WTC11 (cell line): ENCODE results near the gene RPN1. TPM values are rescaled to one million over a fixed set of nuclear protein-coding genes. Genes with fewer than 3 reads are reported as not detected.
"Not testable (repeated sequence)": the region's sequence is repeated elsewhere in the genome, so short reads cannot be mapped to it uniquely, and the experiment has no call there.

Experiments
- ATAC-seq: fragments of 200-7000 bp; cut with Tn5 transposase; 2 replicates; pipeline ENCODE4 v1.10.0; 2021; ENCODE audit warnings: mild to moderate bottlenecking, moderate library complexity
- CTCF ChIA-PET: fragments of 300-600 bp; sonication (Branson Sonifier 250); formaldehyde crosslinking; loops from one replicate; lab custom pipeline; 2021; ENCODE audit warnings: antibody characterized with exemption; lab: Charles Lee
- POLR2A ChIA-PET: fragments of 350-600 bp; sonication (Branson Sonifier 250); formaldehyde crosslinking; loops from one replicate; lab custom pipeline; 2021; ENCODE audit warnings: antibody characterized with exemption; lab: Charles Lee
- DNase-seq: peaks from one replicate; pipeline ENCODE4 v3.0.0; 2021; ENCODE audit warnings: low spot score
- H3K27ac Mint-ChIP-seq: 2 replicates; pipeline ENCODE4 v1.8.0; 2021; ENCODE audit warnings: mixed read lengths
- H3K27me3 Mint-ChIP-seq: 2 replicates; pipeline ENCODE4 v1.8.0; 2021; ENCODE audit warnings: low read depth, mild to moderate bottlenecking, moderate library complexity, mixed read lengths
- H3K36me3 Mint-ChIP-seq: 2 replicates; pipeline ENCODE4 v1.8.0; 2021; ENCODE audit warnings: mixed read lengths
- H3K4me1 Mint-ChIP-seq: 2 replicates; pipeline ENCODE4 v1.8.0; 2022; ENCODE audit warnings: mixed read lengths
- H3K4me3 Mint-ChIP-seq: 2 replicates; pipeline ENCODE4 v1.8.0; 2021; ENCODE audit warnings: mild to moderate bottlenecking, moderate library complexity, mixed read lengths
- H3K9me3 Mint-ChIP-seq: 2 replicates; pipeline ENCODE4 v1.8.0; 2021; ENCODE audit warnings: mixed read lengths
- EMX1 ChIP-seq: fragments of 250-450 bp; sonication (Bioruptor Pico); IDR thresholded peaks from 2 replicates; pipeline ENCODE4 v1.8.0; 2021; ENCODE audit warnings: mild to moderate bottlenecking
- FOXK1 ChIP-seq: sonication (generic); formaldehyde crosslinking; IDR thresholded peaks from 2 replicates; pipeline ENCODE4 v1.8.0; 2022; ENCODE audit warnings: mild to moderate bottlenecking, moderate library complexity, missing genetic modification reagents
- KAT7 ChIP-seq: sonication (generic); formaldehyde crosslinking; IDR thresholded peaks from 2 replicates; pipeline ENCODE4 v1.8.1; 2023; ENCODE audit warnings: missing genetic modification reagents, mild to moderate bottlenecking, borderline replicate concordance
- PRRX2 ChIP-seq: fragments of 250-450 bp; sonication (Bioruptor Pico); IDR thresholded peaks from 2 replicates; pipeline ENCODE4 v1.8.0; 2021; ENCODE audit warnings: mild to moderate bottlenecking
- RELA ChIP-seq: sonication (generic); formaldehyde crosslinking; IDR thresholded peaks from 2 replicates; pipeline ENCODE4 v1.8.1; 2022; ENCODE audit warnings: missing genetic modification reagents, mild to moderate bottlenecking, borderline replicate concordance
- RORB ChIP-seq: fragments of 250-450 bp; sonication (Bioruptor Pico); IDR thresholded peaks from 2 replicates; pipeline ENCODE4 v1.9.0; 2021; ENCODE audit warnings: mild to moderate bottlenecking
- SMAD3 ChIP-seq: sonication (generic); formaldehyde crosslinking; IDR thresholded peaks from 2 replicates; pipeline ENCODE4 v1.8.0; 2022; ENCODE audit warnings: missing genetic modification reagents, mild to moderate bottlenecking, borderline replicate concordance
- SOX15 ChIP-seq: fragments of 250-450 bp; sonication (Bioruptor Pico); IDR thresholded peaks from 2 replicates; pipeline ENCODE4 v1.9.0; 2021; ENCODE audit warnings: mild to moderate bottlenecking
- TEAD4 ChIP-seq: sonication (generic); formaldehyde crosslinking; IDR thresholded peaks from 2 replicates; pipeline ENCODE4 v1.8.0; 2022; ENCODE audit warnings: mild to moderate bottlenecking, missing genetic modification reagents
- ZNF423 ChIP-seq: fragments of 250-450 bp; sonication (Bioruptor Pico); IDR thresholded peaks from 2 replicates; pipeline ENCODE4 v2.1.2; 2022; ENCODE audit warnings: mild to moderate bottlenecking, moderate library complexity
- total RNA-seq: library from RNA; stranded (reverse); gene quantifications from 3 replicates; pipeline ENCODE4 v1.2.3, GENCODE V29; 2021
- TF ChIP-seq, protein P1 (sequence below): fragments of 250-450 bp; sonication (Bioruptor Pico); IDR thresholded peaks from 2 replicates; pipeline ENCODE4 v1.9.0; 2021; ENCODE audit warnings: mild to moderate bottlenecking, borderline replicate concordance
- TF ChIP-seq, protein P2 (sequence below): sonication (generic); formaldehyde crosslinking; IDR thresholded peaks from 2 replicates; pipeline ENCODE4 v1.8.0; 2022; ENCODE audit warnings: missing genetic modification reagents
- TF ChIP-seq, protein P3 (sequence below): sonication (generic); formaldehyde crosslinking; IDR thresholded peaks from 2 replicates; pipeline ENCODE4 v1.8.1; 2023; ENCODE audit warnings: mild to moderate bottlenecking, moderate library complexity, missing genetic modification reagents
- TF ChIP-seq, protein P4 (sequence below): sonication (generic); formaldehyde crosslinking; IDR thresholded peaks from 2 replicates; pipeline ENCODE4 v1.8.1; 2022; ENCODE audit warnings: mild to moderate bottlenecking, moderate library complexity, missing genetic modification reagents
- TF ChIP-seq, protein P5 (sequence below): sonication (generic); formaldehyde crosslinking; IDR thresholded peaks from 2 replicates; pipeline ENCODE4 v1.8.0; 2023; ENCODE audit warnings: mild to moderate bottlenecking, missing genetic modification reagents
- TF ChIP-seq, protein P6 (sequence below): fragments of 200-600 bp; IDR thresholded peaks from 2 replicates; pipeline ENCODE4 v1.8.0; 2022; ENCODE audit warnings: antibody characterized with exemption

The RPN1 gene
- total RNA-seq, 1 experiment from 2014 or later, result 160 TPM

DNA sequence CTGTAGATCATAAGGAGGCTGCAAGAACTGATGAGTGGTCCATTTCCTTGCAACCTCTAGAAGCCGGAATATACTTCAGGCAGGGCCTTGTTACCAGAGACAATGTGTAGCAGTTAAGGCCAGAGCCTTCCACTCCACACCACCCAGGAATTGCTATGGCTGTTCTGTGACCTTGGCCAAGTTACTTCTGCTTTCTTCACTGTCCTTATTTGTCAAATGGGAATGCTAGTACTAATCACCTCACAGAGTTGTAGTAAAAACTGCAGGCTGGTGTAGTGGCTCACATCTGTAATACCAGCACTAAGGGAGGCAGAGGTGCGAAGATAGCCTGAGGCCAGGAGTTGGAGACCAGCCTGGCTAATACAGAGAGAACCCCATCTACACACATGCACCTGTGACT is 28.7 kb upstream of the RPN1 start:
- no peak overlapping the region for H3K27ac Mint-ChIP-seq

DNA sequence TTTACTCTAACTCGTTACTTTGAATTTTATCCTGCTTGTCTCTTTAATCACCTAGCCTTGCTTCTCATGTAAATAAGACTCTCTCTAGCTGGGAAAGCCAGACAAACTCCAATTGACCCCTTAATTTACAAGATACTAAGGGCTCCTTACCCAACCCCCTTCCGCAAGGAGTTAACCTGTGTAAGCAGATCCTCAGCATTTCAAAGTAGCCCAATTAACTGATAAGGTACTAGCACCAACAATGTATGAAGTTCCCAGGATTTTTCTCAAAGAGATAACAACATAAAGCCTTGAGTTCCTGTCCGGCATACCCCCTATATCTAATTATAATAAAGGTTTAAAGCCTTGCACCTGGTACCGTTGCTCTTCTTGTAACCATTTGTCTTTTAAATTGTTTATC is 25.2 kb upstream of the RPN1 start:
- H3K27ac Mint-ChIP-seq, result not testable (repeated sequence)
- CTCF ChIA-PET, result interaction anchor here (1.8 kb wide), 1 partner anchor 119 kb away, joined by 6 read pairs; no protein-coding TSS in a partner anchor

More for the DNA sequence above, 28.7 kb upstream of the RPN1 start:
- DNase-seq (no peak), ATAC-seq (no peak)
- Mint-ChIP-seq H3K4me3 (peak overlapping the region; percentile 84; the same call in 1 of the 2 replicates), H3K36me3 (no peaks in the 10 kb centered on the region), H3K27me3 (peaks cover 60% of the 10 kb centered on the region), H3K4me1 (peaks cover 22% of the 10 kb centered on the region), H3K9me3 (no peaks in the 10 kb centered on the region)
- POLR2A ChIA-PET, result no interaction called here
- CTCF ChIA-PET, result interaction anchor here (2.6 kb wide), 1 partner anchor 116 kb away, joined by 44 read pairs; no protein-coding TSS in a partner anchor
- no peak for TF ChIP-seq TEAD4 (CRISPR knock-in tag)
- no peak for TF ChIP-seq RORB
- TF ChIP-seq, protein P1, sequence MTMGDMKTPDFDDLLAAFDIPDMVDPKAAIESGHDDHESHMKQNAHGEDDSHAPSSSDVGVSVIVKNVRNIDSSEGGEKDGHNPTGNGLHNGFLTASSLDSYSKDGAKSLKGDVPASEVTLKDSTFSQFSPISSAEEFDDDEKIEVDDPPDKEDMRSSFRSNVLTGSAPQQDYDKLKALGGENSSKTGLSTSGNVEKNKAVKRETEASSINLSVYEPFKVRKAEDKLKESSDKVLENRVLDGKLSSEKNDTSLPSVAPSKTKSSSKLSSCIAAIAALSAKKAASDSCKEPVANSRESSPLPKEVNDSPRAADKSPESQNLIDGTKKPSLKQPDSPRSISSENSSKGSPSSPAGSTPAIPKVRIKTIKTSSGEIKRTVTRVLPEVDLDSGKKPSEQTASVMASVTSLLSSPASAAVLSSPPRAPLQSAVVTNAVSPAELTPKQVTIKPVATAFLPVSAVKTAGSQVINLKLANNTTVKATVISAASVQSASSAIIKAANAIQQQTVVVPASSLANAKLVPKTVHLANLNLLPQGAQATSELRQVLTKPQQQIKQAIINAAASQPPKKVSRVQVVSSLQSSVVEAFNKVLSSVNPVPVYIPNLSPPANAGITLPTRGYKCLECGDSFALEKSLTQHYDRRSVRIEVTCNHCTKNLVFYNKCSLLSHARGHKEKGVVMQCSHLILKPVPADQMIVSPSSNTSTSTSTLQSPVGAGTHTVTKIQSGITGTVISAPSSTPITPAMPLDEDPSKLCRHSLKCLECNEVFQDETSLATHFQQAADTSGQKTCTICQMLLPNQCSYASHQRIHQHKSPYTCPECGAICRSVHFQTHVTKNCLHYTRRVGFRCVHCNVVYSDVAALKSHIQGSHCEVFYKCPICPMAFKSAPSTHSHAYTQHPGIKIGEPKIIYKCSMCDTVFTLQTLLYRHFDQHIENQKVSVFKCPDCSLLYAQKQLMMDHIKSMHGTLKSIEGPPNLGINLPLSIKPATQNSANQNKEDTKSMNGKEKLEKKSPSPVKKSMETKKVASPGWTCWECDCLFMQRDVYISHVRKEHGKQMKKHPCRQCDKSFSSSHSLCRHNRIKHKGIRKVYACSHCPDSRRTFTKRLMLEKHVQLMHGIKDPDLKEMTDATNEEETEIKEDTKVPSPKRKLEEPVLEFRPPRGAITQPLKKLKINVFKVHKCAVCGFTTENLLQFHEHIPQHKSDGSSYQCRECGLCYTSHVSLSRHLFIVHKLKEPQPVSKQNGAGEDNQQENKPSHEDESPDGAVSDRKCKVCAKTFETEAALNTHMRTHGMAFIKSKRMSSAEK (CRISPR knock-in tag), result no peak
- TF ChIP-seq KAT7 (CRISPR knock-in tag), result no peak
- TF ChIP-seq RELA (CRISPR knock-in tag), result no peak
- TF ChIP-seq, protein P2, sequence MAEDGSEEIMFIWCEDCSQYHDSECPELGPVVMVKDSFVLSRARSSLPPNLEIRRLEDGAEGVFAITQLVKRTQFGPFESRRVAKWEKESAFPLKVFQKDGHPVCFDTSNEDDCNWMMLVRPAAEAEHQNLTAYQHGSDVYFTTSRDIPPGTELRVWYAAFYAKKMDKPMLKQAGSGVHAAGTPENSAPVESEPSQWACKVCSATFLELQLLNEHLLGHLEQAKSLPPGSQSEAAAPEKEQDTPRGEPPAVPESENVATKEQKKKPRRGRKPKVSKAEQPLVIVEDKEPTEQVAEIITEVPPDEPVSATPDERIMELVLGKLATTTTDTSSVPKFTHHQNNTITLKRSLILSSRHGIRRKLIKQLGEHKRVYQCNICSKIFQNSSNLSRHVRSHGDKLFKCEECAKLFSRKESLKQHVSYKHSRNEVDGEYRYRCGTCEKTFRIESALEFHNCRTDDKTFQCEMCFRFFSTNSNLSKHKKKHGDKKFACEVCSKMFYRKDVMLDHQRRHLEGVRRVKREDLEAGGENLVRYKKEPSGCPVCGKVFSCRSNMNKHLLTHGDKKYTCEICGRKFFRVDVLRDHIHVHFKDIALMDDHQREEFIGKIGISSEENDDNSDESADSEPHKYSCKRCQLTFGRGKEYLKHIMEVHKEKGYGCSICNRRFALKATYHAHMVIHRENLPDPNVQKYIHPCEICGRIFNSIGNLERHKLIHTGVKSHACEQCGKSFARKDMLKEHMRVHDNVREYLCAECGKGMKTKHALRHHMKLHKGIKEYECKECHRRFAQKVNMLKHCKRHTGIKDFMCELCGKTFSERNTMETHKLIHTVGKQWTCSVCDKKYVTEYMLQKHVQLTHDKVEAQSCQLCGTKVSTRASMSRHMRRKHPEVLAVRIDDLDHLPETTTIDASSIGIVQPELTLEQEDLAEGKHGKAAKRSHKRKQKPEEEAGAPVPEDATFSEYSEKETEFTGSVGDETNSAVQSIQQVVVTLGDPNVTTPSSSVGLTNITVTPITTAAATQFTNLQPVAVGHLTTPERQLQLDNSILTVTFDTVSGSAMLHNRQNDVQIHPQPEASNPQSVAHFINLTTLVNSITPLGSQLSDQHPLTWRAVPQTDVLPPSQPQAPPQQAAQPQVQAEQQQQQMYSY (CRISPR knock-in tag), result no peak
- TF ChIP-seq SMAD3 (CRISPR knock-in tag), result no peak
- TF ChIP-seq, protein P3, sequence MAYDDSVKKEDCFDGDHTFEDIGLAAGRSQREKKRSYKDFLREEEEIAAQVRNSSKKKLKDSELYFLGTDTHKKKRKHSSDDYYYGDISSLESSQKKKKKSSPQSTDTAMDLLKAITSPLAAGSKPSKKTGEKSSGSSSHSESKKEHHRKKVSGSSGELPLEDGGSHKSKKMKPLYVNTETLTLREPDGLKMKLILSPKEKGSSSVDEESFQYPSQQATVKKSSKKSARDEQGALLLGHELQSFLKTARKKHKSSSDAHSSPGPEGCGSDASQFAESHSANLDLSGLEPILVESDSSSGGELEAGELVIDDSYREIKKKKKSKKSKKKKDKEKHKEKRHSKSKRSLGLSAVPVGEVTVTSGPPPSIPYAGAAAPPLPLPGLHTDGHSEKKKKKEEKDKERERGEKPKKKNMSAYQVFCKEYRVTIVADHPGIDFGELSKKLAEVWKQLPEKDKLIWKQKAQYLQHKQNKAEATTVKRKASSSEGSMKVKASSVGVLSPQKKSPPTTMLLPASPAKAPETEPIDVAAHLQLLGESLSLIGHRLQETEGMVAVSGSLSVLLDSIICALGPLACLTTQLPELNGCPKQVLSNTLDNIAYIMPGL, result no peak
- TF ChIP-seq, protein P4, sequence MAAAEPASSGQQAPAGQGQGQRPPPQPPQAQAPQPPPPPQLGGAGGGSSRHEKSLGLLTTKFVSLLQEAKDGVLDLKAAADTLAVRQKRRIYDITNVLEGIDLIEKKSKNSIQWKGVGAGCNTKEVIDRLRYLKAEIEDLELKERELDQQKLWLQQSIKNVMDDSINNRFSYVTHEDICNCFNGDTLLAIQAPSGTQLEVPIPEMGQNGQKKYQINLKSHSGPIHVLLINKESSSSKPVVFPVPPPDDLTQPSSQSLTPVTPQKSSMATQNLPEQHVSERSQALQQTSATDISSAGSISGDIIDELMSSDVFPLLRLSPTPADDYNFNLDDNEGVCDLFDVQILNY, result no peak
- TF ChIP-seq ZNF423, result no peak
- no peak for TF ChIP-seq SOX15 (CRISPR knock-in tag)
- TF ChIP-seq, protein P5, sequence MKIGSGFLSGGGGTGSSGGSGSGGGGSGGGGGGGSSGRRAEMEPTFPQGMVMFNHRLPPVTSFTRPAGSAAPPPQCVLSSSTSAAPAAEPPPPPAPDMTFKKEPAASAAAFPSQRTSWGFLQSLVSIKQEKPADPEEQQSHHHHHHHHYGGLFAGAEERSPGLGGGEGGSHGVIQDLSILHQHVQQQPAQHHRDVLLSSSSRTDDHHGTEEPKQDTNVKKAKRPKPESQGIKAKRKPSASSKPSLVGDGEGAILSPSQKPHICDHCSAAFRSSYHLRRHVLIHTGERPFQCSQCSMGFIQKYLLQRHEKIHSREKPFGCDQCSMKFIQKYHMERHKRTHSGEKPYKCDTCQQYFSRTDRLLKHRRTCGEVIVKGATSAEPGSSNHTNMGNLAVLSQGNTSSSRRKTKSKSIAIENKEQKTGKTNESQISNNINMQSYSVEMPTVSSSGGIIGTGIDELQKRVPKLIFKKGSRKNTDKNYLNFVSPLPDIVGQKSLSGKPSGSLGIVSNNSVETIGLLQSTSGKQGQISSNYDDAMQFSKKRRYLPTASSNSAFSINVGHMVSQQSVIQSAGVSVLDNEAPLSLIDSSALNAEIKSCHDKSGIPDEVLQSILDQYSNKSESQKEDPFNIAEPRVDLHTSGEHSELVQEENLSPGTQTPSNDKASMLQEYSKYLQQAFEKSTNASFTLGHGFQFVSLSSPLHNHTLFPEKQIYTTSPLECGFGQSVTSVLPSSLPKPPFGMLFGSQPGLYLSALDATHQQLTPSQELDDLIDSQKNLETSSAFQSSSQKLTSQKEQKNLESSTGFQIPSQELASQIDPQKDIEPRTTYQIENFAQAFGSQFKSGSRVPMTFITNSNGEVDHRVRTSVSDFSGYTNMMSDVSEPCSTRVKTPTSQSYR (CRISPR knock-in tag), result no peak
- TF ChIP-seq PRRX2 (CRISPR knock-in tag), result no peak
- no peak for TF ChIP-seq FOXK1 (CRISPR knock-in tag)
- TF ChIP-seq, protein P6, sequence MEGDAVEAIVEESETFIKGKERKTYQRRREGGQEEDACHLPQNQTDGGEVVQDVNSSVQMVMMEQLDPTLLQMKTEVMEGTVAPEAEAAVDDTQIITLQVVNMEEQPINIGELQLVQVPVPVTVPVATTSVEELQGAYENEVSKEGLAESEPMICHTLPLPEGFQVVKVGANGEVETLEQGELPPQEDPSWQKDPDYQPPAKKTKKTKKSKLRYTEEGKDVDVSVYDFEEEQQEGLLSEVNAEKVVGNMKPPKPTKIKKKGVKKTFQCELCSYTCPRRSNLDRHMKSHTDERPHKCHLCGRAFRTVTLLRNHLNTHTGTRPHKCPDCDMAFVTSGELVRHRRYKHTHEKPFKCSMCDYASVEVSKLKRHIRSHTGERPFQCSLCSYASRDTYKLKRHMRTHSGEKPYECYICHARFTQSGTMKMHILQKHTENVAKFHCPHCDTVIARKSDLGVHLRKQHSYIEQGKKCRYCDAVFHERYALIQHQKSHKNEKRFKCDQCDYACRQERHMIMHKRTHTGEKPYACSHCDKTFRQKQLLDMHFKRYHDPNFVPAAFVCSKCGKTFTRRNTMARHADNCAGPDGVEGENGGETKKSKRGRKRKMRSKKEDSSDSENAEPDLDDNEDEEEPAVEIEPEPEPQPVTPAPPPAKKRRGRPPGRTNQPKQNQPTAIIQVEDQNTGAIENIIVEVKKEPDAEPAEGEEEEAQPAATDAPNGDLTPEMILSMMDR, result no peak
- TF ChIP-seq EMX1 (CRISPR knock-in tag), result no peak

More for the DNA sequence above, 25.2 kb upstream of the RPN1 start:
- H3K4me1 Mint-ChIP-seq, DNase-seq, ATAC-seq, H3K9me3 Mint-ChIP-seq, POLR2A ChIA-PET, H3K36me3 Mint-ChIP-seq: not testable (repeated sequence)
- H3K27me3 Mint-ChIP-seq, result peaks cover 93% of the 10 kb centered on the region
- H3K4me3 Mint-ChIP-seq, result peak overlapping the region; percentile 54
